GM18511 (cell line): ENCODE results near the gene DUSP11.
"Not testable (repeated sequence)": the region's sequence is repeated elsewhere in the genome, so short reads cannot be mapped to it uniquely, and the experiment has no call there.

ENCODE experiments used
- ATAC-seq: cut with Tn5 transposase; IDR thresholded peaks from one replicate; pipeline ENCODE4 v1.9.1; 2021; ENCODE audit warnings: mild to moderate bottlenecking, moderate library complexity; ENCODE audit not compliant: unreplicated experiment

The DUSP11 gene

DNA sequence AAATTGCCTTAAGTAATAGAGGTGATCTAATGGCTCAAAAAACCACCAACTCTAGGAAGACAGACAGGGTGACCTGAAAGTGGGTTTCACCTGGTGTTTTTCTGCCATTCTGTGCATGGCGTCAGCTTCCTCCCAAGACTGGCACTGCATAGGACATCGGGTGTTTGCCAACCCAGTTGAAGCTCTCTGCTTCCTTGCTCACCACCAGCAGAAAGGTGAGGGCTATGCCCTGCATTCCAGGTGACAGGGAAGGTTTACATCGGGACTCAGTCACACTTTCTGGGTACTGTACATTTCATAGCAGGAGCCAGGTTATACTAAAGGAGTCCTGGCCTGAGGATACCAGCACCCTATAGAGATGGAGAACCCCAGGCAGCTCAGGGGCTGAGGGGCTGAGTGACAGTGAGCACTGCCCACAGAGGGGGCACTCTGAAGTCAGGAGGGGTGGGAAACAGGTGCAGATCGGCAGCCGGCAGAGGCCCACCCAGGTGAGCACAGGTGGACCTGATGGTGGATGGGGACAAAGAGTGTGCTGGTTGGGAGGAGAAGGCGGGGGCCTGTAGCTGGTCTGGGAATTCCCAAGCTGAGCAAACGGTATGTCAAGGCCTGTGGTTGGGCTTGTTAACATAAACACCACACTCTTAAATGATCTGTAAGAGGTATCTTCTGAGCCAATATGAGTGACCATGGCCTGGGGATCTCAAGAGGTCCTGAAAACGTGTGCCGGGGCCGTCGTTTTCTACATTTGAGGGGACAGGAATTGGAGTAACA lies 60.9 kb downstream of the DUSP11 start:
- ATAC-seq: no peak

- ATAC-seq: no peak
Measured at GRCh38 chr2:73718421-73718820, 61.5 kb downstream of the DUSP11 start.

- not testable (repeated sequence) for ATAC-seq
Measured at GRCh38 chr2:73717695-73718094, 62.2 kb downstream of the DUSP11 start.

DNA sequence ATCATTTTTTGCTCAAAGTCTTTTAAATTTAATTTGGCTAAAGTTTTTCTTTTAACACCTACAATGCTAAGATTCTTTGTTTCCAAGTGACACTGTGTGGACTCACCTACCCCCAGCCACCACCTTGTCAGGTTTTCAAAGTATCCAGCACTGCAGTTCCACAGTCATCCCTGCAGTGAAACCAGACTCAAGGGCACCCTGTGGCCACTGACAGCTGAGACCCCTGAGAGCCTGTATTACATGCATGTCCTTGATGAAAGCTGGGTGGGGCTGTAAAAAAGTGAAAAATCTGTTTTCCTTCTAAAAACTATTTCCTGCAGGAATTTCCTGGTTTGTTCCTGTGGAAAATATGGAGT lies 62.7 kb downstream of the DUSP11 start:
- no peak for ATAC-seq

DNA sequence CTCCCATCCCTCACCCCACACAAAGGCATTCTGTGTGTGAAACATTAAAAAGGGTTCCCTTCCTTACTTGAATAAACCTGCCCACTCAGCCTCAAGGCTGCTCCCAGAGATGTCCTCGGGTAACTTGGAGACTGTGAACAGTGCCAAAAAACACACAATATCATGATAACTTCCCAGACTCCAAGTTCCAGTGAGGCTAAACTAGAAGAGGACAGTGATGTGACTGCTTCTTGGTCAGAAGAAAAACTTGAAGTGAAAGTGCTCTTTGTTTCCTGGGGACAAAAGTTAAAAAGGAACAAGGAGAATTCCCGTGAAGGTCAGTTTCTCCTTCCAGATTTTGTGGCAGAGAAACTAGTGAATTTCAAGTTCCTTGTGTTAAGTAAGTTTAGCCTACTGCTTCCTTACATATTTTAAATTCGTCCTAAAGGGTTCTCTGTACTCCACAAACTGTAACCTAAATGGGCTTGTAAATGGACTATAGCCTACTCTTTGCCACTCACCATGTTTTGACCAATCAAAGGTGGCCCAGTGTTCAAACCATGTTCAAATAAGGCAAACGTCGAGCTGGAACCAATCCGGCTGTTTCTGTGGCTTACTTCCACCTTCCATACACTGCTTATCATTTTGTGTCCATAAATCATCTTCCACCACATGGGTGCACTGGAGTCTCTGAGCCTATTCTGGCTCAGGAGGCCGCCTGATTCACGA lies 63.2 kb downstream of the DUSP11 start:
- ATAC-seq: no peak

DNA sequence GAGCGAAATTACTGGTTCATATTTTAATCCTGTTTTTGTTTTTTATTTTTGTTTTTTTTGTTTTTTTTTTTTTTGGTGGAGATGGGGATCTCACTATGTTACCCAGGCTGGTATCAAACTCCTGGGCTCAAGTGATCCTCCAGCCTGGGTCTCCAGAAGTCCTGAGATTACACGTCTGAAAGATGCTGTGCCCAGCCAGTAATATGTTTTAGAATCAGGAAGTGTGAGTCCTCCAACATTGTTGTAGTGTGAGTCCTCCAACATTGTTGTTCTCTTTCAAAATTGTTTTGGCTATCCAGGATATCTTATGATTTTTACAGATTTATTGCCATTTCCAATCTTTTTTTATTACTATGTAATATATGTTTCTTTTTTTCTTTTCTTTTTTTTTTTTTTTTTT lies 65.8 kb downstream of the DUSP11 start:
- ATAC-seq: no peak
